GM11168 (cell line): ENCODE results near the gene PRKAR1B.
"Not testable (repeated sequence)": the region's sequence is repeated elsewhere in the genome, so short reads cannot be mapped to it uniquely, and the experiment has no call there.

Experiments
- in situ Hi-C: fragments of 300-500 bp; cut with MboI; formaldehyde crosslinking; loops from one replicate; pipeline ENCODE4 v1.12.0; 2022; ENCODE audit warnings: low sequenced_read_pairs; ENCODE audit not compliant: unreplicated experiment

Gene PRKAR1B

GRCh38 chr7:759569-759968 lies 32.5 kb upstream of the PRKAR1B start:
- in situ Hi-C loops = no loop called here

GRCh38 chr7:757741-758163 lies 30.7 kb upstream of the PRKAR1B start:
- in situ Hi-C loops = no loop called here

- in situ Hi-C loops = no loop called here
Observed at GRCh38 chr7:756928-757560, 30.0 kb upstream of the PRKAR1B start.

GRCh38 chr7:756231-756927 lies 29.3 kb upstream of the PRKAR1B start:
- in situ Hi-C loops = no loop called here

- in situ Hi-C loops = no loop called here
Observed at GRCh38 chr7:755413-755805, 28.3 kb upstream of the PRKAR1B start.

- in situ Hi-C loops = no loop called here
Observed at GRCh38 chr7:754531-755412, 27.7 kb upstream of the PRKAR1B start.

- in situ Hi-C loops = no loop called here
Observed at GRCh38 chr7:753190-753589, 26.1 kb upstream of the PRKAR1B start.

GRCh38 chr7:752256-752655 lies 25.2 kb upstream of the PRKAR1B start:
- in situ Hi-C loops = not testable (repeated sequence)

GRCh38 chr7:751826-752225 lies 24.7 kb upstream of the PRKAR1B start:
- in situ Hi-C loops = no loop called here

- in situ Hi-C loops = no loop called here
Observed at GRCh38 chr7:750111-750905, 23.2 kb upstream of the PRKAR1B start.

GRCh38 chr7:749140-749551 lies 22.1 kb upstream of the PRKAR1B start:
- in situ Hi-C loops = no loop called here

- in situ Hi-C loops = no loop called here
Observed at GRCh38 chr7:748446-748845, 21.4 kb upstream of the PRKAR1B start.

- in situ Hi-C loops = no loop called here
Observed at GRCh38 chr7:747186-747585, 20.1 kb upstream of the PRKAR1B start.

- in situ Hi-C loops = no loop called here
Observed at GRCh38 chr7:746155-747061, 19.3 kb upstream of the PRKAR1B start.

GRCh38 chr7:745431-746154 lies 18.5 kb upstream of the PRKAR1B start:
- in situ Hi-C loops = no loop called here

- in situ Hi-C loops = no loop called here
Observed at GRCh38 chr7:744854-745430, 17.9 kb upstream of the PRKAR1B start.

- in situ Hi-C loops = not testable (repeated sequence)
Observed at GRCh38 chr7:744128-744520, 17.0 kb upstream of the PRKAR1B start.
